ENCODE measurements around the gene GIN1. TPM values are rescaled to one million over a fixed set of nuclear protein-coding genes. Genes with fewer than 3 reads are reported as not detected.

Gene GIN1
- total and polyA plus RNA-seq, 2 of the 4 experiments (the other 2 are of a cell fraction): 2.9 to 3.1 TPM

- Histone ChIP-seq H2BK15ac (ENCODE audit: low read depth, low read length) (no peak overlapping the region), H2BK120ac (ENCODE audit: low read depth, low read length) (no peak overlapping the region), H3K4me1 (ENCODE audit: control insufficient read depth, insufficient read depth, low read length) (no peaks in the 10 kb centered on the region), H2AK5ac (ENCODE audit: low read depth, low read length) (no peak overlapping the region), H3K23ac (ENCODE audit: low read depth, low read length) (no peak overlapping the region), H4K8ac (ENCODE audit: low read depth in 2 of 2, low read length in 2 of 2) (no peak overlapping the region), H3K4ac (ENCODE audit: low read depth, low read length) (no peak overlapping the region), H4K5ac (ENCODE audit: low read depth, low read length) (no peak overlapping the region), H3K18ac (ENCODE audit: low read depth, low read length) (no peak overlapping the region), H3K4me3 (ENCODE audit: insufficient read depth, low read depth, low read length) (no peak overlapping the region), H3K9me3 (ENCODE audit: control insufficient read depth, insufficient read depth, low read length) (no peaks in the 10 kb centered on the region), H2BK20ac (ENCODE audit: low read depth, low read length) (no peak overlapping the region), H2BK5ac (ENCODE audit: low read depth, low read length, poor library complexity, severe bottlenecking) (no peak overlapping the region), H3K9ac (ENCODE audit: low read depth, low read length) (no peak overlapping the region), H3K79me1 (ENCODE audit: low read depth in 1 of 2, low read length in 2 of 2) (no peaks in the 10 kb centered on the region), H3K14ac (replicated peaks; ENCODE audit: low read depth, low read length) (no peak overlapping the region), H4K91ac (ENCODE audit: insufficient read depth, low read depth, low read length) (no peak overlapping the region), H2AK9ac (replicated peaks; ENCODE audit: low read depth, low read length, poor library complexity) (no peak overlapping the region), H4K20me1 (ENCODE audit: insufficient read depth, low read length) (no peaks in the 10 kb centered on the region), H3K56ac (ENCODE audit: extremely low read depth, insufficient read depth, low read length) (no peak overlapping the region), H3K27ac (ENCODE audit: insufficient read depth, low read length) (no peak overlapping the region), H3K36me3 (ENCODE audit: control insufficient read depth, insufficient read depth, low read length) (peaks cover 3% of the 10 kb centered on the region; the same call in 1 of the 2 replicates), H3K4me2 (ENCODE audit: low read depth, low read length) (no peak overlapping the region), H3K9me1 (ENCODE audit: insufficient read depth, low read length) (no peaks in the 10 kb centered on the region), H3K27me3 (ENCODE audit: control insufficient read depth, insufficient read depth, low read length) (no peaks in the 10 kb centered on the region), H2AFZ (replicated peaks; ENCODE audit: low read length, poor library complexity) (no peak overlapping the region)
- TF ChIP-seq RFX5 (IDR thresholded peaks at IDR 0.05; ENCODE audit: low read depth, low read length) (no peak), MAFK (IDR thresholded peaks at IDR 0.05; ENCODE audit: low read depth, low read length) (no peak), MAZ (IDR thresholded peaks at IDR 0.05; ENCODE audit: borderline replicate concordance, low read depth, low read length) (no peak)
- ATAC-seq (ENCODE audit: low read depth) (no peak), DNase-seq (no peak)
- ChIA-PET CTCF (no interaction called here), POLR2A (ENCODE audit: unreplicated experiment) (no interaction called here)
- in situ Hi-C loops (cut with MboI; ENCODE audit: low sequenced_read_pairs) (no loop called here), dilution Hi-C loops (cut with HindIII; ENCODE audit: low sequenced_read_pairs, unreplicated experiment) (no loop called here), intact Hi-C loops (cut with micrococcal nuclease) (no loop called here)
- BruUV-seq (replicated peaks): no TSS peak
- WGBS, 2 experiments (ENCODE audit: extremely low coverage in 2 of 2, insufficient read length in 1 of 2): no CpG with 5 or more reads among the region's 2 CpGs
These were observed 20.9 kb downstream of the GIN1 start for GRCh38 chr5:103098993-103099392.

All from IMR-90 (cell line).